ENCODE data around the gene CTNNA2. TPM values are rescaled to one million over a fixed set of nuclear protein-coding genes. Genes with fewer than 3 reads are reported as not detected.

The CTNNA2 gene
- total RNA-seq, 5 donors from 2014 or later (not counting 1 experiment from before 2014, with no cell fraction given) = not detected

DNA sequence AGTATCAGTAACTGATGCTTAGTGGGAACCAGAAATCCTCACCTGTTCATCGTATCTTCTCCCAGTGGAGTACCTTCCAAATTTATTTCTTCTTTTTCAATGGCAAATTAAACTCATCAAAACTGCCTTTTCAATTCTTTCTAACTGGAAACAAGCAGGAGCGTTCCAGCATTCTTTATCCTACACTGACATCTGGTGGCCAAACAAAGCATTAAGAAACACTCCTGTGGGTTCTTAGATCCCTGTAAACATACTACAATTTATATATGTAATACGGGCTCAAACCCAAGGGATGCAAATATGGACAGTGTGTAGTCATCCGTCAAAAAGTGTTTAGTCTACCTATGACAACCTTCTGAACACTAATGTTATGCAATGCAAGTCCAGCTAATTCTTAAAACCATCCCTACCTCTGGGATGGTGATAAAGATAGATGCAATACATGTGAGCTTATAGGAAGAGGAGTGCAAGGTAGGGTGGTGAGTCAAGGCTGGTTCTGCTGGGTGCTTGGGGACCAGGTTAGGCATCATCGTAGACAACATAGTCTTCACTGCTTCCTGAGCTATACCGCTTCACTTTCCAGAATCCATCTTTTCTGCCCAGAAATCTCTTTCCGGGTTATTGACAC is 375.0 kb downstream of the CTNNA2 start:
- Histone ChIP-seq H3K4me1 (ENCODE audit: control insufficient read depth in 1 of 2, extremely low read depth in 1 of 2, insufficient read depth in 2 of 2, low read length in 2 of 2) (no peaks in the 10 kb centered on the region), H3K27ac (ENCODE audit: low read length) (no peak overlapping the region), H3K36me3 (ENCODE audit: control insufficient read depth in 2 of 2, extremely low read depth in 1 of 2, insufficient read depth in 1 of 2, low read length in 1 of 2) (no peaks in the 10 kb centered on the region), H3K9me3 (no peaks in the 10 kb centered on the region), H3K4me3 (ENCODE audit: control insufficient read depth in 1 of 2, extremely low read depth in 1 of 2, low read length in 1 of 2) (no peak overlapping the region), H3K27me3 (replicated peaks in 1 of 2; ENCODE audit: control insufficient read depth in 2 of 2, extremely low read depth in 1 of 2, insufficient read depth in 2 of 2, low read length in 1 of 2) (no peaks in the 10 kb centered on the region)
- WGBS (ENCODE audit: insufficient coverage) = 33% methylated on average over 1 of the region's 7 CpGs
- CTCF ChIA-PET = no interaction called here
- ATAC-seq (replicated peaks in 1 of 4) (no peak), DNase-seq (peak in 1 of 35 experiments; percentile 46)
- no peak overlapping the region for H3K4me3 Mint-ChIP-seq
- no peaks in the 10 kb centered on the region for H3K9me3 Mint-ChIP-seq
- POLR2A ChIA-PET = no interaction called here
- H3K36me3 Mint-ChIP-seq = no peaks in the 10 kb centered on the region
- no peak overlapping the region for H3K27ac Mint-ChIP-seq
- H3K27me3 Mint-ChIP-seq = peaks cover 1 to 9% of the 10 kb centered on the region in 2 donors
- H3K4me1 Mint-ChIP-seq = no peaks in the 10 kb centered on the region

DNA sequence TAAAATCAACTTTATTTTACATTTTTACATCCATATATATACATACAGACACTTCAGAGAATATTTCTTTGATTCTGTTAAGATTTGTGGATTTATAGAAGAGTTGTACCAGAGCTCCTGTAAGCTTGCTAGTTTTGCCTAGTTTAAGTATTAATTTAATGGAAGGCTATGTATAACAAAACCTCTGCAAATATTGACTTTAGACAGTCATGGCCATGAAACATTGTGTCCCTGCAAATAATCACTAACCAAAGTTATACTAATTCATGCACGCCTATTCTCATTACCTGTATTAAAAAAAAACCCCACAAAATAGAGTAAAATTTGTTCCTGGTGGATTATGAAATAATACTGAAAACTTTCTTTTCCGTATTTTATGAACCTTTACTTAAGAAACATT is 379.3 kb downstream of the CTNNA2 start:
- no peaks in the 10 kb centered on the region for H3K36me3 Mint-ChIP-seq

DNA sequence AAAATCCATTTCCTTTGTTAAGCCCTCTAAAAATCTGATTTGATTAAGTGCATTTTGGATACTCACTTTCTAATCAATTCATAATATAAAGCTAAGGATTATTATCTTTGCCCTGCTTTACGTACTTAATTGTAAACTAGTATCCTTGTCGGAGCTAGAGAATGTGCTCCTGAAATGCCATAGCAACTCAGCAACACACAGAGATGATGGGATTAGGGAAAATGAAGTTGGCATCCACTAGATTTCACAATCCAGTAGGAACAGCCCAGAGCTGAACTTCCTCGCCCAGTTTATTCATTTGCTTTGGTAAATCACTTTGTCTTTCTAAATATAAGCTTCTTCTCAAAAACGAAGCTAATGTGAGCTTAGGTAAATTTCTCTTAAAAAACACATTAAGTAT is 386.3 kb downstream of the CTNNA2 start:
- DNase-seq (no peak), ATAC-seq (replicated peaks in 1 of 4) (no peak)
- Histone ChIP-seq H3K36me3 (ENCODE audit: control insufficient read depth in 2 of 2, extremely low read depth in 1 of 2, insufficient read depth in 1 of 2, low read length in 1 of 2) (no peaks in the 10 kb centered on the region), H3K27ac (ENCODE audit: low read length) (no peak overlapping the region), H3K4me3 (ENCODE audit: control insufficient read depth in 1 of 2, extremely low read depth in 1 of 2, low read length in 1 of 2) (no peak overlapping the region), H3K27me3 (replicated peaks in 1 of 2; ENCODE audit: control insufficient read depth in 2 of 2, extremely low read depth in 1 of 2, insufficient read depth in 2 of 2, low read length in 1 of 2) (no peaks in the 10 kb centered on the region), H3K4me1 (ENCODE audit: control insufficient read depth in 1 of 2, extremely low read depth in 1 of 2, insufficient read depth in 2 of 2, low read length in 2 of 2) (no peaks in the 10 kb centered on the region), H3K9me3 (no peaks in the 10 kb centered on the region)
- no CpG with 5 or more reads among the region's 4 CpGs for WGBS (ENCODE audit: insufficient coverage)
- POLR2A ChIA-PET = no interaction called here
- no peak overlapping the region for H3K4me3 Mint-ChIP-seq
- CTCF ChIA-PET = interaction anchor here in 1 of 2 donors (0.9 kb wide), 1 partner anchor 13 kb away, joined by 3 read pairs; no protein-coding TSS in a partner anchor
- no peaks in the 10 kb centered on the region for H3K4me1 Mint-ChIP-seq
- H3K9me3 Mint-ChIP-seq = peaks cover 0 to 13% (median 3%) of the 10 kb centered on the region in 3 donors
- H3K36me3 Mint-ChIP-seq = no peaks in the 10 kb centered on the region
- H3K27me3 Mint-ChIP-seq = no peaks in the 10 kb centered on the region
- no peak overlapping the region for H3K27ac Mint-ChIP-seq

More for the DNA sequence above, 379.3 kb downstream of the CTNNA2 start:
- no peaks in the 10 kb centered on the region for H3K27me3 ChIP-seq (replicated peaks in 1 of 2; ENCODE audit: control insufficient read depth in 2 of 2, extremely low read depth in 1 of 2, insufficient read depth in 2 of 2, low read length in 1 of 2)
- H3K4me1 ChIP-seq (ENCODE audit: control insufficient read depth in 1 of 2, extremely low read depth in 1 of 2, insufficient read depth in 2 of 2, low read length in 2 of 2) = no peaks in the 10 kb centered on the region
- Mint-ChIP-seq H3K9me3 (peaks cover 0 to 3% (median 0%) of the 10 kb centered on the region in 3 donors), H3K4me1 (no peaks in the 10 kb centered on the region), H3K4me3 (no peak overlapping the region), H3K27me3 (peaks cover 0 to 1% of the 10 kb centered on the region in 2 donors), H3K27ac (no peak overlapping the region)
- H3K36me3 ChIP-seq (ENCODE audit: control insufficient read depth in 2 of 2, extremely low read depth in 1 of 2, insufficient read depth in 1 of 2, low read length in 1 of 2) = no peaks in the 10 kb centered on the region
- H3K4me3 ChIP-seq (ENCODE audit: control insufficient read depth in 1 of 2, extremely low read depth in 1 of 2, low read length in 1 of 2) = no peak overlapping the region
- ATAC-seq (replicated peaks in 1 of 4) = no peak
- WGBS (ENCODE audit: insufficient coverage) = no CpG with 5 or more reads among the region's 2 CpGs
- H3K27ac ChIP-seq (ENCODE audit: low read length) = no peak overlapping the region
- H3K9me3 ChIP-seq = no peaks in the 10 kb centered on the region
- ChIA-PET CTCF (no interaction called here), POLR2A (no interaction called here)
- DNase-seq = no peak

DNA sequence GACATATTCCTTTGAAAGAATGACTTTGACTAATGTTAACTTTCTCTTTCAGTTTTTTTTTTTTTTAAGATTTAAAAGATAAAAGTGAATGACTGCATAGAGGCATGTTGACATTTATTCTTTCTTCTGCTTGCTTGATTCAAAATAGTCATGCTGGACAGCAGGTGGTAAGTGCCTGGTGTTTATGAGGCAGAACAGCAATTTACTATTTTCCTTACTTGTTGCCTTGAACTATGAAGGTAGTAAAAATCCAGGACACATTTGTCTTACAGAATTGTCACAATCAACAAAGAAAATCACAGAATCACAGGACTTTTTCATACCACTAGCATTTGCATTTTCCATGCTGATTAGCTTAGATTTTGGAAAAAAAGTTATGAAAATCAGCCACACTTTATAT is 388.3 kb downstream of the CTNNA2 start:
- ATAC-seq (replicated peaks in 1 of 4) (no peak), DNase-seq (no peak)
- Mint-ChIP-seq H3K4me3 (no peak overlapping the region), H3K9me3 (peaks cover 0 to 13% (median 3%) of the 10 kb centered on the region in 3 donors), H3K4me1 (no peaks in the 10 kb centered on the region), H3K36me3 (no peaks in the 10 kb centered on the region), H3K27ac (no peak overlapping the region), H3K27me3 (no peaks in the 10 kb centered on the region)
- Histone ChIP-seq H3K27me3 (replicated peaks in 1 of 2; ENCODE audit: control insufficient read depth in 2 of 2, extremely low read depth in 1 of 2, insufficient read depth in 2 of 2, low read length in 1 of 2) (no peaks in the 10 kb centered on the region), H3K9me3 (no peaks in the 10 kb centered on the region), H3K4me1 (ENCODE audit: control insufficient read depth in 1 of 2, extremely low read depth in 1 of 2, insufficient read depth in 2 of 2, low read length in 2 of 2) (no peaks in the 10 kb centered on the region), H3K36me3 (ENCODE audit: control insufficient read depth in 2 of 2, extremely low read depth in 1 of 2, insufficient read depth in 1 of 2, low read length in 1 of 2) (no peaks in the 10 kb centered on the region), H3K4me3 (ENCODE audit: control insufficient read depth in 1 of 2, extremely low read depth in 1 of 2, low read length in 1 of 2) (no peak overlapping the region), H3K27ac (ENCODE audit: low read length) (no peak overlapping the region)
- CTCF ChIA-PET = no interaction called here
- POLR2A ChIA-PET = no interaction called here

DNA sequence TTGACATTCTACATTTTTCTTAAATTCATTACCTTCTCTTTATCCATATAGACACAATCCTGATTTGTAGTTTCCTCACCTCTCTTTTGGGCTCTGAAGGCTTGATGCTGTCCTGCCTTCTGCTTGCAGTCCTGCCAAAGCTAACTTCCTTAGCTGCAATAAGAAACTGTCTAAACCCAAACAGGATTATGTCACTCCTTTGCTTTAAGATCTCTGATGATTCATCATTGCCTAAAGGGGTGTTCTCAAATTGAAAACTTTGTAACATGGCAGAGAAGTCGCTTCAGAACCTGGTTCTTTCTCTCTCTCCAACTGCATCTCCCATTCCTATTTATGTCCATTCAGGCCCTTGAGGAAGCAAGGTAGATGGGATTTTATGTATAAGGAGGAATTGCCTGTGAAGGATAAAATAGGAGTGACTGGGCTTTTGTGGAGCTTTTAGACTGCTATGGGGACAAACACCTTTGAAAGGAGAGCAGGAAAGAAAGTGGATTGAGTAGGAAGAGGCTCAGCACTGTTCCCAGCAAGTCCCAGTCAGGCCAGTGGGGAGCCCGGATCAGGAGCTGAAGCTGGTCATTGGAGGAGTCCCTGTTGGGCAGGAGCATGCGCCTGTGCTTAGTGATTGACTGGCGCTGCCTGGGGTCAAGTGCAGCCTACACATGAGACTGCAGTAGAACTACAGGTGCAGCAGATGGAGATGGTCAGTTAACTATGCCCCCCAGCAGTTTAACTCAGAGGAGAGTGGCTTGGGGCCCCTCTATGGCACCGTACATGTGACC is 390.6 kb downstream of the CTNNA2 start:
- H3K36me3 Mint-ChIP-seq = no peaks in the 10 kb centered on the region
- no peak overlapping the region for H3K4me3 ChIP-seq (ENCODE audit: control insufficient read depth in 1 of 2, extremely low read depth in 1 of 2, low read length in 1 of 2)
- ChIA-PET POLR2A (no interaction called here), CTCF (no interaction called here)
- DNase-seq (no peak), ATAC-seq (replicated peaks in 1 of 4) (no peak)
- no peaks in the 10 kb centered on the region for H3K4me1 ChIP-seq (ENCODE audit: control insufficient read depth in 1 of 2, extremely low read depth in 1 of 2, insufficient read depth in 2 of 2, low read length in 2 of 2)
- H3K36me3 ChIP-seq (ENCODE audit: control insufficient read depth in 2 of 2, extremely low read depth in 1 of 2, insufficient read depth in 1 of 2, low read length in 1 of 2) = no peaks in the 10 kb centered on the region
- no peaks in the 10 kb centered on the region for H3K27me3 Mint-ChIP-seq
- WGBS (ENCODE audit: insufficient coverage) = 81% methylated on average over 2 of the region's 5 CpGs
- peaks cover 0 to 10% (median 3%) of the 10 kb centered on the region in 3 donors for H3K9me3 Mint-ChIP-seq
- no peaks in the 10 kb centered on the region for H3K27me3 ChIP-seq (replicated peaks in 1 of 2; ENCODE audit: control insufficient read depth in 2 of 2, extremely low read depth in 1 of 2, insufficient read depth in 2 of 2, low read length in 1 of 2)
- no peaks in the 10 kb centered on the region for H3K9me3 ChIP-seq
- no peak overlapping the region for H3K27ac Mint-ChIP-seq
- no peaks in the 10 kb centered on the region for H3K4me1 Mint-ChIP-seq
- H3K27ac ChIP-seq (ENCODE audit: low read length) = no peak overlapping the region
- no peak overlapping the region for H3K4me3 Mint-ChIP-seq

DNA sequence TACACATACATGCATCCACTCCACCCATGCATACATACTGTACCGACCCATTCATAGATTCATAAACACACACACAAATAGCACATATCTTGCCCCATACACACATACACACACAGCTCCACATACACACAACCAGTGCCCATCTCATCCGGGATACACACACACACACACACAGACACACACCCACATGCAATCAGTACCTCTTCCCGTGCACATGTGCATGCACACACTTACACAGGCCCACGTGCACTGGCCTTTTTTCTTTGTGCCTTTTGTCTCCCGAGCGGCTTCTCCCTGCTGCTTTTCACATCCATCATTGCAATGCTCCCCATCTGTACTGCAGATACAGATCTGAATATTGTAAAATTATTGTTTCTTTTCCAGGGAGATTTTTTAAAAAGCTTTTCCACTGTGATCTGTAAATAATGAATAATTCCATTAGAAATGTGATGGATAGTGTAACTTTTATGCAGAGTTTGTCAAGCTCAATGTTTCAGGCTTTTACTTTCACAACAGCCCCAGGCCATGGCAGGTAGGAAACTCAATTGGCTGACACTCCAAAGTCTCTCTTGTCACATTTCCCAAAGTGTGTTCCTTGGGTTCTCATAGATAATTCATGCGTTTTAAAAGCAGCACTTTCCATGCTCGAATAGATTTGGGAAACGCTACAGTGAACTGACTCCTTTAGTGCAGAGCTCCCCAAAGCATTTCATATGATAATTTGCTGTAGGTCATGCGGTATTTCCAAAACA is 393.5 kb downstream of the CTNNA2 start:
- Mint-ChIP-seq H3K4me1 (no peaks in the 10 kb centered on the region), H3K27me3 (no peaks in the 10 kb centered on the region), H3K9me3 (peaks cover 0 to 5% (median 3%) of the 10 kb centered on the region in 3 donors), H3K4me3 (no peak overlapping the region), H3K27ac (no peak overlapping the region), H3K36me3 (no peaks in the 10 kb centered on the region)
- H3K4me1 ChIP-seq (ENCODE audit: control insufficient read depth in 1 of 2, extremely low read depth in 1 of 2, insufficient read depth in 2 of 2, low read length in 2 of 2) = no peaks in the 10 kb centered on the region
- DNase-seq (no peak), ATAC-seq (replicated peaks in 1 of 4) (no peak)
- H3K9me3 ChIP-seq = no peaks in the 10 kb centered on the region
- H3K27me3 ChIP-seq (replicated peaks in 1 of 2; ENCODE audit: control insufficient read depth in 2 of 2, extremely low read depth in 1 of 2, insufficient read depth in 2 of 2, low read length in 1 of 2) = no peaks in the 10 kb centered on the region
- CTCF ChIA-PET = no interaction called here
- no peaks in the 10 kb centered on the region for H3K36me3 ChIP-seq (ENCODE audit: control insufficient read depth in 2 of 2, extremely low read depth in 1 of 2, insufficient read depth in 1 of 2, low read length in 1 of 2)
- POLR2A ChIA-PET = no interaction called here
- no peak overlapping the region for H3K27ac ChIP-seq (ENCODE audit: low read length)
- H3K4me3 ChIP-seq (ENCODE audit: control insufficient read depth in 1 of 2, extremely low read depth in 1 of 2, low read length in 1 of 2) = no peak overlapping the region
- 81% methylated on average over 6 of the region's 10 CpGs for WGBS (ENCODE audit: insufficient coverage)
